Subcutaneous preadipocyte (primary cell): Measurements from ENCODE around the gene TMED5. TPM values are rescaled to one million over a fixed set of nuclear protein-coding genes. Genes with fewer than 3 reads are reported as not detected.

Experiments used
- small RNA-seq: library from RNA; depleted of rRNA; stranded (forward); fragments of <200 nt; gene quantifications from one replicate; pipeline ENCODE3, GENCODE V24; 2012
- total RNA-seq: library from RNA; depleted of rRNA; stranded (reverse); fragments of >200 nt; gene quantifications from 2 replicates; pipeline ENCODE4 v1.2.3, GENCODE V29; 2012

TMED5 gene
- total RNA-seq = 67.6 and 83.7 TPM in 2 replicates

DNA sequence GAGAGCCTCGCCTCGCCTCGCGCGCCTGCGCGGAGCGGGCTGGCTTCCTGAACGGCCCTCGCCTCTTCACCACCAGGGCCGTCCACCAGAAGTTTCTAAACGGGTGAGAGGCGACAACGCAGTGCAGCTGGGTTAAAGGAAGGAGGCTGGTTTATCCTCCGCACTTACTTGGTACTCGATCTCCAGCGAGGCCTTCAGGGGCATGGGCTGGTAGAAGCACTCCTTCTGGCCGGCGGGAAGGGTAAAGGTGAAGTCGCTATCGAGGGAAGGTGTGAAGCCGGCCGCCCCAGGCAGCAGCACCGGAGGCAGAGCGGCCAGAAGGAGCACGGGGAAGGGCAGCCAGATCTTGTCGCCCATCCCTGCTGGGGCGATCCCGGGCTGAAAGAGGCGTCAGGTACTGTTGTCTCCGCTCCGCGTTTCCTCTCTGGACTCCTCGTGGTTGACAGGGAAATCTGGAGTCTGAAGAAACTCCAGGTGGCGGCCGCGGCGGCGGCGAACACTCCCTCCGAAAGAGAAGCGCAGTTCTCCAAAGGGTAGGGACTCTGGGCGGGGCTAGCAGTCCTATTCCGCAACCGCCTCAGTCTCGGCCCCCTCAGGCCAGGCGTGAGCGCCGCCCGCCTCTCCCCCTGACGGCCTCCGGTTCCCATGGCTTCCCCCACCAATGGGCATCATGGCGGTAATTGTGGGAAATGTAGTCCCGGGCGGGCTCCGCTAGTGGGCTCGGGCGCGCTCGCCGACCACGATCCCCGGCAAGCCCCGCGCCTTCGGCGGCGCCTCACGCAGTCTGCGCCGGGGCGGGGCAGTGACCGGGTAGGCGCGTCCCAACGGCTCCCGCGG is at the start of gene TMED5:
TMED5 (minus strand) TSS at position 528 of the 837 bp plus-strand sequence; CDS start at position 357, 171 bp downstream.

DNA sequence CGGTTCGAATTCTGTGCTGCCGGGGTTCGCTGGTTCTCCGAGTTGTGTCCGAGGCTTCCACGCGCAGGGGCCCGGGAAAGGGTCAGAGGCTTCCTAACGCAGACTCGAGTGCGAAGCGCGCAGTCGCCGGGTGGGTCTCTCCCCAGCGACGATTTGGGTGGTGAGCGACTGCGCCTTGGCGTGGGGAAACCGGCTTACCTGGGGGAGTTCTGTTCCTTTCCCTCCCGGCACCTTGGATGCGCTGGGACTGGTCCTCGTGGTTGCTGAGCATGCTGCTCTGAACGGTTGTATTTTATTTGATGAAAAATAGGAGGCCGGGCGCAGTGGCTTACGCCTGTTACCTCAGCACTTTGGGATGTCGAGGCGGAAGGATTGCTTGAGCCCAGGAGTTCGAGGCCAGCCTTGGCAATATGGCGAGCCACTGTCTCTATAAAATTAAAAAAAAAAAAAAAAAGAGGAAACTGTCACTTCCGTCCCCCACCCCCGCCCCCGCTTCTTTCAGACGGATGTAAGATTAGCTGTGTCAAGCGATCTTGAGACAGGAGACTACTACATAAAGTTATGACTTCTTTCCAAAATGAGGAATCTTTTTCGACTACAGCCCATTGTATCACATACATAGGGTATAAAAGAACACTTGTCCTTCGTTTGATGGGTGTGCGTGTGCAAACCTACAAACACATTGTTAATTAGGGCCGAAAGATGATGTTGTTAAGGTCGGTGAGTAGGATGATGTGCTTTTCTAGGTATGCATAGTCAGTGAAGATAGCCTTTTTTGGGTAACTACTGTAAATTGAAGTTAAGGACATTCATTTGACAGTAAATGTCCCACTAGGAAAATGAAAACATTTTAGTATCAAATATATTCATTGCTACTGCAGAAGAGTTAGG is 755 bp upstream of the TMED5 start, which contains the start of gene CCDC18:
CCDC18 (plus strand) TSS at position 2 of the 891 bp plus-strand sequence. CDS start 2,638 bp downstream, outside the sequence.

Small RNA genes within 50 kb of the gene (small RNA-seq; reads per million reads assigned to genes)
- not detected for gene AC126124.1

Other genes with a start within 250 kb of the TMED5 start
- gene DIPK1A, start 219.0 kb downstream of the TMED5 start, total RNA-seq = 5.9 and 7.8 TPM in 2 replicates
- 9.9 and 16.8 TPM in 2 replicates for gene MTF2, start 101.1 kb downstream of the TMED5 start, total RNA-seq
- gene CCDC18, start 311 bp upstream of the TMED5 start, total RNA-seq = 14.7 and 18.2 TPM in 2 replicates
- gene DR1, start 165.5 kb upstream of the TMED5 start, total RNA-seq = 20.9 and 25.8 TPM in 2 replicates